K562 (cell line): ENCODE data around the gene OTOP3. TPM values are rescaled to one million over a fixed set of nuclear protein-coding genes. Genes with fewer than 3 reads are reported as not detected.

Experiments used
- CHD1 ChIP-seq: fragments of 200-600 bp; sonication (generic); IDR thresholded peaks from one replicate; pipeline ENCODE4 v1.6.1; 2012; ENCODE audit warnings: mild to moderate bottlenecking, moderate library complexity, low read length, inconsistent platforms
- DACH1 ChIP-seq: fragments of 450-650 bp; IDR thresholded peaks from 2 replicates; pipeline ENCODE4 v1.6.1; 2018; ENCODE audit not compliant: partially characterized antibody
- EHMT2 ChIP-seq: fragments of 450-650 bp; IDR thresholded peaks from 2 replicates; pipeline ENCODE4 v1.6.1; 2018; ENCODE audit warnings: antibody characterized with exemption
- KDM4B ChIP-seq, 2 experiments: fragments of 450-650 bp in 1 of 2; sonication (generic) in 1 of 2; IDR thresholded peaks; 2 replicates each; pipeline ENCODE4 v1.6.1; 2016 to 2017; ENCODE audit warnings: borderline replicate concordance in 2 of 2, antibody characterized with exemption in 1 of 2, low read depth in 1 of 2, mild to moderate bottlenecking in 1 of 2
- NR2C2 ChIP-seq, 2 experiments: fragments of 200-800 bp in 1 of 2; sonication (Bioruptor generic) in 1 of 2; sonication (generic) in 1 of 2; formaldehyde crosslinking in 1 of 2; IDR thresholded peaks; 2 replicates each; pipeline versions ENCODE4 v1.6.1 to v1.8.0; 2016 to 2022; ENCODE audit warnings: mild to moderate bottlenecking in 1 of 2, missing compliant biosample characterization in 1 of 2, missing genetic modification characterization in 1 of 2, missing genetic modification reagents in 1 of 2
- PTRF ChIP-seq: fragments of 450-650 bp; IDR thresholded peaks from 2 replicates; pipeline ENCODE4 v1.6.1; 2016; ENCODE audit warnings: mild to moderate bottlenecking, missing genetic modification characterization, missing compliant biosample characterization
- SAP30 ChIP-seq: fragments of 200-600 bp; sonication (generic); IDR thresholded peaks from 2 replicates; pipeline ENCODE4 v1.6.1; 2012; ENCODE audit warnings: borderline replicate concordance, low read depth, mild to moderate bottlenecking, moderate library complexity, low read length, control low read depth, inconsistent platforms; ENCODE audit not compliant: insufficient read depth, poor library complexity, severe bottlenecking
- SMAD1 ChIP-seq: fragments of 150-350 bp; IDR thresholded peaks from 2 replicates; pipeline ENCODE4 v1.6.1; 2014; ENCODE audit warnings: low read length, low read depth; ENCODE audit not compliant: partially characterized antibody
- SP1 ChIP-seq: sonication (generic); formaldehyde crosslinking; IDR thresholded peaks from 2 replicates; pipeline ENCODE4 v1.8.1; 2022; ENCODE audit warnings: mild to moderate bottlenecking, missing genetic modification reagents
- TAF7 ChIP-seq: fragments of 450-650 bp; IDR thresholded peaks from 2 replicates; pipeline ENCODE4 v1.6.1; 2016; ENCODE audit warnings: missing genetic modification characterization, missing compliant biosample characterization
- TAF9B ChIP-seq: fragments of 450-650 bp; IDR thresholded peaks from 2 replicates; pipeline ENCODE4 v1.6.1; 2018; ENCODE audit warnings: mild to moderate bottlenecking; ENCODE audit not compliant: partially characterized antibody
- U2AF1 ChIP-seq: fragments of 200-400 bp; formaldehyde crosslinking; optimal IDR thresholded peaks from 2 replicates; pipeline ENCODE3; 2017; ENCODE audit warnings: mild to moderate bottlenecking, low read depth, low read length, moderate library complexity
- ZC3H8 ChIP-seq: fragments of 450-650 bp; IDR thresholded peaks from 2 replicates; pipeline ENCODE4 v1.6.1; 2017
- ZNF316 ChIP-seq: fragments of 450-650 bp; IDR thresholded peaks from 2 replicates; pipeline ENCODE4 v1.6.1; 2016
- ZNF444 ChIP-seq: fragments of 250-450 bp; sonication (Bioruptor Pico); IDR thresholded peaks from 2 replicates; pipeline ENCODE4 v1.4.0; 2020; ENCODE audit warnings: mild to moderate bottlenecking, moderate library complexity
- polyA plus RNA-seq, 8 experiments: library from polyadenylated mRNA; depleted of rRNA in 4 of 8; stranded (reverse) in 5 of 8; unstranded in 3 of 8; fragments of >200 nt; fragmentation: Nextera tagmentation in 2 of 8; fragmentation: Illumina TruSeq in 1 of 8; extraction: Ambion mirVana in 2 of 8; extraction: Trizol in 1 of 8; gene quantifications; 2 replicates each; pipeline versions ENCODE4 v1.2.1 to v1.2.3, GENCODE V29; 2011 to 2014; ENCODE audit warnings: inconsistent platforms in 1 of 8, missing spikeins in 1 of 8
- total RNA-seq, 7 experiments: library from RNA; depleted of rRNA in 6 of 7; stranded (reverse); fragments of >200 nt in 6 of 7; fragmentation: Illumina TruSeq in 2 of 7; extraction: Trizol in 2 of 7; gene quantifications; 2 replicates each; pipeline versions ENCODE4 v1.2.1 to v1.2.3, GENCODE V29; 2011 to 2021; ENCODE audit warnings: low replicate concordance in 1 of 7
- TF ChIP-seq, protein P1 (sequence below): sonication (generic); formaldehyde crosslinking; IDR thresholded peaks from 2 replicates; pipeline ENCODE4 v1.8.0; 2022; ENCODE audit warnings: mild to moderate bottlenecking, missing genetic modification reagents
- TF ChIP-seq, protein P2 (sequence below): fragments of 250-450 bp; sonication (Bioruptor Pico); IDR thresholded peaks from 2 replicates; pipeline ENCODE4 v1.5.0; 2021
- TF ChIP-seq, protein P3 (sequence below): fragments of 450-650 bp; formaldehyde crosslinking; IDR thresholded peaks from 2 replicates; pipeline ENCODE4 v1.4.0; 2020; ENCODE audit warnings: mild to moderate bottlenecking, moderate library complexity
- TF ChIP-seq, protein P4 (sequence below), 3 experiments: IDR thresholded peaks in 2 of 3; conservative IDR thresholded peaks in 1 of 3; 2 replicates each; pipeline ENCODE4 v1.5.1; 2011 to 2012; ENCODE audit warnings: low read length in 3 of 3, mild to moderate bottlenecking in 3 of 3, control low read depth in 2 of 3, improper control_type of control experiment in 1 of 3, inconsistent platforms in 1 of 3, low read depth in 1 of 3, mixed read lengths in 1 of 3, moderate library complexity in 1 of 3; ENCODE audit not compliant: insufficient read depth in 2 of 3

The OTOP3 gene
- total and polyA plus RNA-seq, 9 of the 15 experiments (the other 6 are each of a cell fraction or from before 2014, with no cell fraction given), result not detected

DNA sequence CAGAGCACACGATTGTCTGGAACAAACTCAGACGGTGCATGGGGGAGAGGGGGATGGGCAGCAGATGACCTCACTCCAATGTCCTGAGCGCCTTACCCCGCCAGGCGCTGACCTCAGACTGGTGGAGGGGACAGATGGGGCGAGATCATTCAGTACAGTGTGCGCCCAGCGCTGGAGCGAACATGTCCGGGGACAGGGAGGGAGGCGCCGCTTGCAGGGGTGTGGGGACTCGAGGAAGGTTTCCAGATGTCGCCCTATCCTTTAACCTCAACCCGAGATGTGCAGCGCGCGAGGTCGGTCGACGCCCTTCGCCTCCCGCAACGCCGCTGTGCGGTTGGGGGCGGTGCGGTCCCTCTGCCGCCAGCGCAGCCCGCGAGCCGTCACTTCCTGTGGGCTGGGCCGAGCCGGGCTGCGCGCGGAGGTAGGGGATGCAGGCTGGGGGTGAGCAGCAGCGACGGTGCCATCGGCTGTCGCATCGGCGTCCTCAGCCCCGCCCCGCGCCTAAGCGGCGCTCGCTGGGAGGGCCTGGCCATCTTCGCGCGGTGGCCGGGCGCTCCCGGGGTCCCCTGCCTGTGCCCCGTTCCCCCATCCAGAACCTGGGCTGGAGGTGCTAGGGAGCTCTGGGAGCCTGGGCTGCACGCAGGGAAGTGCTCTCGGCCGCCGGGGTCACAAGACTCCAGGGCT, 46.4 kb downstream of the OTOP3 start (continued):
- TF ChIP-seq, protein P1, sequence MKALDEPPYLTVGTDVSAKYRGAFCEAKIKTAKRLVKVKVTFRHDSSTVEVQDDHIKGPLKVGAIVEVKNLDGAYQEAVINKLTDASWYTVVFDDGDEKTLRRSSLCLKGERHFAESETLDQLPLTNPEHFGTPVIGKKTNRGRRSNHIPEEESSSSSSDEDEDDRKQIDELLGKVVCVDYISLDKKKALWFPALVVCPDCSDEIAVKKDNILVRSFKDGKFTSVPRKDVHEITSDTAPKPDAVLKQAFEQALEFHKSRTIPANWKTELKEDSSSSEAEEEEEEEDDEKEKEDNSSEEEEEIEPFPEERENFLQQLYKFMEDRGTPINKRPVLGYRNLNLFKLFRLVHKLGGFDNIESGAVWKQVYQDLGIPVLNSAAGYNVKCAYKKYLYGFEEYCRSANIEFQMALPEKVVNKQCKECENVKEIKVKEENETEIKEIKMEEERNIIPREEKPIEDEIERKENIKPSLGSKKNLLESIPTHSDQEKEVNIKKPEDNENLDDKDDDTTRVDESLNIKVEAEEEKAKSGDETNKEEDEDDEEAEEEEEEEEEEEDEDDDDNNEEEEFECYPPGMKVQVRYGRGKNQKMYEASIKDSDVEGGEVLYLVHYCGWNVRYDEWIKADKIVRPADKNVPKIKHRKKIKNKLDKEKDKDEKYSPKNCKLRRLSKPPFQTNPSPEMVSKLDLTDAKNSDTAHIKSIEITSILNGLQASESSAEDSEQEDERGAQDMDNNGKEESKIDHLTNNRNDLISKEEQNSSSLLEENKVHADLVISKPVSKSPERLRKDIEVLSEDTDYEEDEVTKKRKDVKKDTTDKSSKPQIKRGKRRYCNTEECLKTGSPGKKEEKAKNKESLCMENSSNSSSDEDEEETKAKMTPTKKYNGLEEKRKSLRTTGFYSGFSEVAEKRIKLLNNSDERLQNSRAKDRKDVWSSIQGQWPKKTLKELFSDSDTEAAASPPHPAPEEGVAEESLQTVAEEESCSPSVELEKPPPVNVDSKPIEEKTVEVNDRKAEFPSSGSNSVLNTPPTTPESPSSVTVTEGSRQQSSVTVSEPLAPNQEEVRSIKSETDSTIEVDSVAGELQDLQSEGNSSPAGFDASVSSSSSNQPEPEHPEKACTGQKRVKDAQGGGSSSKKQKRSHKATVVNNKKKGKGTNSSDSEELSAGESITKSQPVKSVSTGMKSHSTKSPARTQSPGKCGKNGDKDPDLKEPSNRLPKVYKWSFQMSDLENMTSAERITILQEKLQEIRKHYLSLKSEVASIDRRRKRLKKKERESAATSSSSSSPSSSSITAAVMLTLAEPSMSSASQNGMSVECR (CRISPR knock-in tag), result no peak; the same call in 1 of the 2 replicates
- peak; percentile 79 for TF ChIP-seq SAP30
- TF ChIP-seq TAF9B, result peak; percentile 57
- peak; percentile 53 for TF ChIP-seq SMAD1
- TF ChIP-seq, protein P2, sequence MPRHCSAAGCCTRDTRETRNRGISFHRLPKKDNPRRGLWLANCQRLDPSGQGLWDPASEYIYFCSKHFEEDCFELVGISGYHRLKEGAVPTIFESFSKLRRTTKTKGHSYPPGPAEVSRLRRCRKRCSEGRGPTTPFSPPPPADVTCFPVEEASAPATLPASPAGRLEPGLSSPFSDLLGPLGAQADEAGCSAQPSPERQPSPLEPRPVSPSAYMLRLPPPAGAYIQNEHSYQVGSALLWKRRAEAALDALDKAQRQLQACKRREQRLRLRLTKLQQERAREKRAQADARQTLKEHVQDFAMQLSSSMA, result peak; percentile 76; the same call in 1 of the 2 replicates
- TF ChIP-seq SP1, result peak; percentile 72
- TF ChIP-seq CHD1, result peak; percentile 41
- TF ChIP-seq ZNF444, result no peak
- TF ChIP-seq ZC3H8, result no peak
- TF ChIP-seq KDM4B (IDR thresholded peaks at IDR 0.05; ENCODE audit: borderline replicate concordance in 2 of 2, low read depth in 1 of 2), result peak in 1 of 2 experiments; percentile 49; a peak in 1 of 4 replicates
- peak; percentile 91 for TF ChIP-seq ZNF316
- TF ChIP-seq, protein P3, sequence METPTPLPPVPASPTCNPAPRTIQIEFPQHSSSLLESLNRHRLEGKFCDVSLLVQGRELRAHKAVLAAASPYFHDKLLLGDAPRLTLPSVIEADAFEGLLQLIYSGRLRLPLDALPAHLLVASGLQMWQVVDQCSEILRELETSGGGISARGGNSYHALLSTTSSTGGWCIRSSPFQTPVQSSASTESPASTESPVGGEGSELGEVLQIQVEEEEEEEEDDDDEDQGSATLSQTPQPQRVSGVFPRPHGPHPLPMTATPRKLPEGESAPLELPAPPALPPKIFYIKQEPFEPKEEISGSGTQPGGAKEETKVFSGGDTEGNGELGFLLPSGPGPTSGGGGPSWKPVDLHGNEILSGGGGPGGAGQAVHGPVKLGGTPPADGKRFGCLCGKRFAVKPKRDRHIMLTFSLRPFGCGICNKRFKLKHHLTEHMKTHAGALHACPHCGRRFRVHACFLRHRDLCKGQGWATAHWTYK (CRISPR knock-in tag), result no peak; the same call in 1 of the 2 replicates
- TF ChIP-seq TAF7 (tag), result peak; percentile 68
- TF ChIP-seq U2AF1, result peak; percentile 47
- TF ChIP-seq, protein P4, sequence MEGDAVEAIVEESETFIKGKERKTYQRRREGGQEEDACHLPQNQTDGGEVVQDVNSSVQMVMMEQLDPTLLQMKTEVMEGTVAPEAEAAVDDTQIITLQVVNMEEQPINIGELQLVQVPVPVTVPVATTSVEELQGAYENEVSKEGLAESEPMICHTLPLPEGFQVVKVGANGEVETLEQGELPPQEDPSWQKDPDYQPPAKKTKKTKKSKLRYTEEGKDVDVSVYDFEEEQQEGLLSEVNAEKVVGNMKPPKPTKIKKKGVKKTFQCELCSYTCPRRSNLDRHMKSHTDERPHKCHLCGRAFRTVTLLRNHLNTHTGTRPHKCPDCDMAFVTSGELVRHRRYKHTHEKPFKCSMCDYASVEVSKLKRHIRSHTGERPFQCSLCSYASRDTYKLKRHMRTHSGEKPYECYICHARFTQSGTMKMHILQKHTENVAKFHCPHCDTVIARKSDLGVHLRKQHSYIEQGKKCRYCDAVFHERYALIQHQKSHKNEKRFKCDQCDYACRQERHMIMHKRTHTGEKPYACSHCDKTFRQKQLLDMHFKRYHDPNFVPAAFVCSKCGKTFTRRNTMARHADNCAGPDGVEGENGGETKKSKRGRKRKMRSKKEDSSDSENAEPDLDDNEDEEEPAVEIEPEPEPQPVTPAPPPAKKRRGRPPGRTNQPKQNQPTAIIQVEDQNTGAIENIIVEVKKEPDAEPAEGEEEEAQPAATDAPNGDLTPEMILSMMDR (IDR thresholded peaks at IDR 0.05 in 2 of 3, conservative IDR thresholded peaks at IDR 0.05 in 1 of 3; ENCODE audit: insufficient read depth in 2 of 3, low read depth in 1 of 3, low read length in 3 of 3), result peak; percentile 8 to 39 (median 13); a peak in 1 of 6 replicates
- peak; percentile 73; the same call in 1 of the 2 replicates for TF ChIP-seq NR2C2 (CRISPR knock-in tag; IDR thresholded peaks at IDR 0.05)
- peak; percentile 93 for TF ChIP-seq NR2C2 (tag; IDR thresholded peaks at IDR 0.05)
- TF ChIP-seq DACH1, result peak; percentile 7
- TF ChIP-seq PTRF (tag), result no peak
- TF ChIP-seq EHMT2, result no peak
